Muscle of leg (tissue), 11 donors: ENCODE measurements around the gene INVS. TPM values are rescaled to one million over a fixed set of nuclear protein-coding genes. Genes with fewer than 3 reads are reported as not detected.

Source experiments
- DNase-seq: peaks from one replicate; pipeline ENCODE4 v3.0.0; 2013
- H3K27ac ChIP-seq: one replicate; pipeline ENCODE4 v1.5.1; 2013; ENCODE audit warnings: mild to moderate bottlenecking, low read length, control low read depth
- H3K27me3 ChIP-seq: one replicate; pipeline ENCODE4 v1.6.1; 2013; ENCODE audit warnings: low read length; ENCODE audit not compliant: control insufficient read depth, insufficient read depth
- H3K36me3 ChIP-seq: one replicate; pipeline ENCODE4 v1.6.1; 2013; ENCODE audit warnings: low read length; ENCODE audit not compliant: control insufficient read depth, insufficient read depth
- H3K4me1 ChIP-seq: one replicate; pipeline ENCODE4 v1.6.1; 2013; ENCODE audit warnings: low read length; ENCODE audit not compliant: control insufficient read depth, insufficient read depth
- H3K4me3 ChIP-seq: one replicate; pipeline ENCODE4 v1.5.1; 2013; ENCODE audit warnings: low read length, control low read depth
- H3K9me3 ChIP-seq: replicated peaks from 2 replicates; pipeline ENCODE4 v1.6.1; 2013; ENCODE audit warnings: low read depth, low read length; ENCODE audit not compliant: control insufficient read depth
- WGBS: methylation state at CpG from one replicate; pipeline ENCODE4 v1.1.5; 2013; ENCODE audit warnings: missing lambda C conversion rate; ENCODE audit not compliant: insufficient coverage; 5-methylcytosine and 5-hydroxymethylcytosine counted together
- polyA plus RNA-seq, 8 donors: library from polyadenylated mRNA; unstranded; fragments of 120-200 nt; gene quantifications; one replicate each; pipeline versions ENCODE4 v1.2.1 to v1.2.3, GENCODE V29; 2013; ENCODE audit warnings: inconsistent platforms in 1 of 8, low replicate concordance in 1 of 8; ENCODE audit not compliant: insufficient read length in 8 of 8, insufficient read depth in 1 of 8
- total RNA-seq: library from RNA; stranded (reverse); fragments of 120-200 nt; gene quantifications from one replicate; pipeline ENCODE4 v1.2.4, GENCODE V29; 2013

Gene INVS
- total and polyA plus RNA-seq, 9 donors, result 8.1 to 16.9 (median 11.0) TPM

DNA sequence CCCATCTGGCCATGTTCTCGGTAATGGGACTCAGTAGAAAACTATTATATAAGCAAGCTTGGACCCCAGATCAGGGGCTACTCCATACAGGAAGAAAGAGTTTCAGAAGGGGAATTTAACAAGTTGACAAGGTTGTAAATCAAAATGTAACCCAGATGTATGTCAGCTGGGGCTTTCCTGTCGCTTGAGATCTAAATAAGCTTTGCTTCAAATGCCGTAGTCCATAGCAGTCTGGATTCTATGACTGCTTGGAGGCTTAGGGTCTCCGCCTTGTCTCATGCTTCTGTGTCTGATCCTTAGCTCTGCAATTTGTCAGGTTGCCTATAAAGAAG lies 183.3 kb downstream of the INVS start:
- Histone ChIP-seq H3K27me3 (no peaks in the 10 kb centered on the region), H3K36me3 (peaks cover 38% of the 10 kb centered on the region), H3K4me3 (no peak overlapping the region), H3K4me1 (peaks cover 4% of the 10 kb centered on the region), H3K27ac (no peak overlapping the region), H3K9me3 (peaks cover 19% of the 10 kb centered on the region)
- WGBS, result 80% methylated on average over 1 of the region's 4 CpGs
- no peak for DNase-seq

DNA sequence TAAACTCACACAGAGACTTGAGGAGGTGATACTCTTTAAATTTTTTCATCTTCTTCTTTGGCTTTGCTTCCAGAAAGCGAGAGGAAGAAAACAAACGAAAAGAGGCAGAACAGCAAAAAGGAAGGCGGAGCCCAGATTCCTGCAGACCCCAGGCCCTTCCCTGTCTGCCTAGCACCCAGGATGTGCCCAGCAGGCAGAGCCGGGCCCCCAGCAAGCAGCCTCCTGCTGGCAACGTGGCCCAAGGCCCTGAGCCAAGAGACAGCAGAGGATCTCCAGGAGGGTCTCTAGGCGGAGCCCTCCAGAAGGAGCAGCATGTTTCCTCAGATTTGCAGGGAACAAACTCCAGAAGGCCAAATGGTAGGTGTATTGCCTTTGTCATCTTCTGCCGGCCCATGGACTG lies 185.2 kb downstream of the INVS start:
- peaks cover 4% of the 10 kb centered on the region for H3K4me1 ChIP-seq
- no peak for DNase-seq
- no peaks in the 10 kb centered on the region for H3K27me3 ChIP-seq
- H3K4me3 ChIP-seq, result no peak overlapping the region
- H3K27ac ChIP-seq, result no peak overlapping the region
- 77% methylated on average over 6 of the region's 7 CpGs for WGBS
- peaks cover 47% of the 10 kb centered on the region for H3K36me3 ChIP-seq
- H3K9me3 ChIP-seq, result peaks cover 28% of the 10 kb centered on the region

DNA sequence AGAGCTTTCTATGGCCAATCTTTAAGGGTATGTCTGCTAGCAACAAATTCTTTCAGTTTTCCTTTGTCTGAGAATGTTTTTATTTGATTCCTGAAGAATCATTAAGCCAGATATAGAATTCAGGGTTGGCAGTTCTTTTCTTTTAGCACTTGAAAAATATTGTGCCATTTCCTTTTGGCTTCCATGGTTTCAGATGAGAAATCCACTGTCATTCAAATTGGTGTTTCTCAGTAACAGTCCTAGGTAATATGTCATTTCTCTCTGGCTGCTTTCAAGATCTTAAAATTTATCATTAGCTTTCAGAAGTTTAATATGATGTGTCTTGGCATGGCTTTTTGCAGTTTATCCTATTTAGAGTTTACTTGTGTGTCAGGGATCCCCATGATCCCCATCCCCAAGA lies 186.0 kb downstream of the INVS start:
- peaks cover 4% of the 10 kb centered on the region for H3K4me1 ChIP-seq
- H3K9me3 ChIP-seq, result peaks cover 28% of the 10 kb centered on the region
- H3K27me3 ChIP-seq, result no peaks in the 10 kb centered on the region
- no peak overlapping the region for H3K4me3 ChIP-seq
- H3K27ac ChIP-seq, result no peak overlapping the region
- no peak for DNase-seq
- peaks cover 50% of the 10 kb centered on the region for H3K36me3 ChIP-seq

DNA sequence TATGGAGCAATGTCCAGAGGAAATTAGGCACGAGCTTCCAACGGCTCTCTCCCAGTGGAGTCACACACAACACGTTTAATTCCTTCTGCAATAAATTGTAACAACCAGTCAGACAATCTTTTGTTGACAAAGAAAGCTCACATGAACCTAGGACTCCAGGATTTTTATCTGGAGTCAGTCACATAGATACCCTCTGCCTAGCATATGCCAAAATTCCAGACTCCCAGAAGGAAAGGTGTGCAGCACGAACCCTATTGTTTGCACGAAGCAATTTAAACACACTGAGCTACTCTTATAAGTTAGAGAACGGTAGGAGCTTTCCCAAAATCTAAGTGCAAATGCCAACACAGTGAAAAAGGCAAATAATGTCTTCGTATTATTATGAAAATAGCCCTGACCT lies 186.6 kb downstream of the INVS start:
- Histone ChIP-seq H3K36me3 (peaks cover 52% of the 10 kb centered on the region), H3K27me3 (no peaks in the 10 kb centered on the region), H3K9me3 (peaks cover 28% of the 10 kb centered on the region), H3K4me3 (no peak overlapping the region), H3K27ac (no peak overlapping the region), H3K4me1 (peaks cover 4% of the 10 kb centered on the region)
- 100% methylated on average over 1 of the region's 7 CpGs for WGBS
- no peak for DNase-seq

DNA sequence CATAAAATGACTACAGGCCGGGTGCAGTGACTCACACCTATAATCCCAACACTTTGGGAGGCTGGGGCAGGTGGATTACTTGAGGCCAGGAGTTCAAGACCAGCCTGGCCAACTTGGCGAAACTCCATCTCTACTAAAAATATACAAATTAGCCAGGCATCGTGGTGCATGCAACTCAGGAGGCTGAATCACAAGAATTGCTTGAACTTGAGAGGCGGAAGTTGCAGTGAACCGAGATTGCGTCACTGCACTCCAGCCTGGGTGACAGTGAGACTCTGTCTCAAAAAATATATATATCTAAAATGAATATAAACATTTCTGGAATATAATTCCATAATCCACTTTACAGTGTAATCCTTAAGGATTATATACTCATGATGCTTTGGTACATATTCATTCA lies 187.2 kb downstream of the INVS start:
- Histone ChIP-seq H3K27ac (no peak overlapping the region), H3K9me3 (peaks cover 28% of the 10 kb centered on the region), H3K36me3 (peaks cover 52% of the 10 kb centered on the region), H3K27me3 (no peaks in the 10 kb centered on the region), H3K4me1 (peaks cover 4% of the 10 kb centered on the region), H3K4me3 (no peak overlapping the region)
- no CpG with 5 or more reads among the region's 6 CpGs for WGBS
- DNase-seq, result no peak

DNA sequence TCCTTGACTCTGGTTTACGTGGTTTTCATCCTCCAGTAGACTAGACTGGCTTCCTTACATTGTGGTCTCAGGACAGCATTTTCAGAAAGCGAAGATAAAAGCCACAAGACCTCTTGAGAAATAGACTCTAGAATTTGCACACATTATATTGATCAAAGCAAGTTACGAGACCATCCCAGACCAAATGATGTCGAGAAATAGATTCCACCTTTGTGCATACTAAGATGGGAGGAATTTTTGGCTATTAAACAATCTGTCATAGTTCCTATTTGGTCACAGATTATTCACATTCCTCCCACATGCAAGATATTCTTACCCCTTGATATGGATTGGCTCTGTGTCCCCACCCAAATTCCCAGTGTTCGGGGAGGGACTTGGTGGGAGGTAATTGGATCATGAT lies 188.1 kb downstream of the INVS start:
- Histone ChIP-seq H3K27ac (no peak overlapping the region), H3K36me3 (peaks cover 54% of the 10 kb centered on the region), H3K4me1 (peaks cover 4% of the 10 kb centered on the region), H3K27me3 (no peaks in the 10 kb centered on the region), H3K4me3 (no peak overlapping the region), H3K9me3 (peaks cover 28% of the 10 kb centered on the region)
- DNase-seq, result no peak
- 90% methylated on average over 2 of the region's 5 CpGs for WGBS

DNA sequence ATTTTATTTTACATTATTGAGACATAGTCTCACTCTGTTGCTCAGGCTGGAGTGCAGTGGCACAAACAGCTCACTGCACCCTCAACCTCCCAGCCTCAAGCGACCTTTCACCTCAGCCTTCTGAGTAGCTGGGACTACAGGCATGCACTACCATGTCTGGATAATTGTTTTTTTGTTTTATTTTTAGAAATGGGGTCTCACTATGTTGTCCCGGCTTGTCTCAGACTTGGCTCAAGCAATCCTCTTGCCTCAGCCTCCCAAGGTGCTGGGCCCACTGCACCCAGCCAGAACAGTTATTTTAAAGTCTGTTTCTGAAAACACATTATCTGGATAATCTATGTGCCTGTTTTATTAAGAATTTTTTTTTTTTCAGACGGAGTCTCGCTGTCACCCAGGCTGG lies 191.7 kb downstream of the INVS start:
- peaks cover 60% of the 10 kb centered on the region for H3K36me3 ChIP-seq
- H3K9me3 ChIP-seq, result peaks cover 16% of the 10 kb centered on the region
- WGBS, result 100% methylated on average over 3 of the region's 4 CpGs
- no peaks in the 10 kb centered on the region for H3K4me1 ChIP-seq
- no peak for DNase-seq
- no peak overlapping the region for H3K27ac ChIP-seq
- no peaks in the 10 kb centered on the region for H3K27me3 ChIP-seq
- H3K4me3 ChIP-seq, result no peak overlapping the region

DNA sequence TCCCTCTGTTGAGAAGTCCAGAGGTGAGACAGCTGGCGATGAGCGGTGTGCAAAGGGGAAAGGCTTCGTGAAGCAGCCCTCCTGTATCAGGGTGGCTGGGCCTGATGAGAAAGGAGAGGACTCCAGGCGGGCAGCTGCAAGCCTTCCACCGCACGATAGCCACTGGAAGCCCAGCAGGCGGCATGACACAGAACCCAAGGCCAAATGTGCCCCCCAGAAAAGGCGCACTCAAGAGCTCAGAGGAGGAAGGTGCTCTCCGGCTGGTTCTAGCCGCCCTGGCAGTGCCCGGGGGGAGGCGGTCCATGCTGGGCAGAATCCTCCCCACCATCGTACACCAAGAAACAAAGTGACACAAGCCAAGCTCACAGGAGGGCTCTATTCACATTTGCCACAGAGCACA lies 193.4 kb downstream of the INVS start:
- peaks cover 56% of the 10 kb centered on the region for H3K36me3 ChIP-seq
- WGBS, result 96% methylated on average over 6 of the region's 13 CpGs
- H3K27ac ChIP-seq, result no peak overlapping the region
- no peak for DNase-seq
- H3K4me3 ChIP-seq, result no peak overlapping the region
- H3K27me3 ChIP-seq, result no peaks in the 10 kb centered on the region
- no peaks in the 10 kb centered on the region for H3K4me1 ChIP-seq
- peaks cover 9% of the 10 kb centered on the region for H3K9me3 ChIP-seq

DNA sequence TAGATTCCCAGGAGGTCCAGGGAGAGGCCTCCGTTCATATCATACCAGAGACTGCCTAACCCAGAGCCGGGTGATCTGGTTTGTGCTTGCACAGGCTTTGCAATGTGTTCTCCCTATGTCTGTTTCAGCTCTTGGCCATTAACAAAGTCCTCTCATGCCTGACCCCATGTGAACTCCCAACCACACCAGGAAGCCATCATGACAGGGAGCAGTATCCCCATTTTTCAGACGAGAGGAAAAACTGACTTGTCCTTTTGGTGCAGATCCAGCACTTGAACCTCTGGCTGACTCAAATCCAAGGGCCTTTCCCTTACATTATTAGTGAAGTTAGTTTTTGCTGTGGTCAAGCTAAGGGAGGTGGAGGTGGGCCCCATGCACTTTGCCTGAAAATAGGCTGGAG lies 195.3 kb downstream of the INVS start:
- H3K4me1 ChIP-seq, result no peaks in the 10 kb centered on the region
- no peaks in the 10 kb centered on the region for H3K9me3 ChIP-seq
- 80% methylated on average over 2 of the region's 3 CpGs for WGBS
- H3K4me3 ChIP-seq, result no peak overlapping the region
- DNase-seq, result no peak
- H3K27me3 ChIP-seq, result no peaks in the 10 kb centered on the region
- peaks cover 53% of the 10 kb centered on the region for H3K36me3 ChIP-seq
- H3K27ac ChIP-seq, result no peak overlapping the region

DNA sequence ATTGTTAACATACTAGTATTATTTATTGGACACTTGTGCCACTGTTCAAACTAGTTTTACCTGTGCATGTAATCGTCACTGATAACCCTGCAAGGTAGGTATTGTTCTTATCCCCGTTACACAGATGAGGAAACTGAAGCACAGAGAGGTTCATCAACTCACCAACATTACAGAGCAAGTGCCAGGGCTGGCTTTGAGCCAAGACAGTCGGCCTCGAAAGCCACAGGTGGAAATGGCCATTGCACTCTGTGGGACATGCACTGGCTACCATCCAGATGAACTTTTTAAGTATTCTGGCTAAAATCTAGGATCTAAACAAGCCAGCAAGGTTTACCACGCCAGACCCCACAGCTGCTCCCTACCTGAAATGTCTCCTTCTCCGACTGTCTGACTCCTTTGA lies 195.8 kb downstream of the INVS start:
- Histone ChIP-seq H3K36me3 (peaks cover 55% of the 10 kb centered on the region), H3K9me3 (no peaks in the 10 kb centered on the region), H3K27ac (no peak overlapping the region), H3K4me1 (no peaks in the 10 kb centered on the region), H3K27me3 (no peaks in the 10 kb centered on the region), H3K4me3 (no peak overlapping the region)
- no peak for DNase-seq
- 78% methylated on average over 6 of the region's 6 CpGs for WGBS

DNA sequence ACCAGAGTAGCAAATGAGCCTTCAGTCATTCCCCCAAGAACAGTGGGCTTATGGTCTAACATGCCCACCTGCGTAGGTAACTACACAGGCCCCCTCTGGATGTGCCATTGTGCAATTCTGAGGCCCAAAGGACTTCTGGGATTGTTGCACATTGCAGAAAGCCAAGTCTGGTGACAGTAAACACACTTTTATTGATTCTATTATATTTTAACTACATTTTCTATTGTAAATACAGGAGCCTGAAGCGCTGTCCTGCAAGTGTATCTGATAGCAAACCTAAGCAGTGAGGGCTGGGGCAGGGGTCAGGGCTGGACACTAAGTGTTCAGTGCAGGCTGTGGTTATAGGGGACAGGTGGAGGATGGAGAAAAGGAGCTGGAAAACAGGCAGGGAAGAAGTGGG lies 196.2 kb downstream of the INVS start:
- Histone ChIP-seq H3K4me1 (no peaks in the 10 kb centered on the region), H3K9me3 (no peaks in the 10 kb centered on the region), H3K27me3 (no peaks in the 10 kb centered on the region), H3K27ac (no peak overlapping the region), H3K36me3 (peaks cover 54% of the 10 kb centered on the region), H3K4me3 (no peak overlapping the region)
- no peak for DNase-seq
- 100% methylated on average over 1 of the region's 2 CpGs for WGBS
